OCI-LY7 (cell line): ENCODE results near the gene POF1B. TPM values are rescaled to one million over a fixed set of nuclear protein-coding genes. Genes with fewer than 3 reads are reported as not detected.

Source experiments
- Bru-seq: library from RNA; stranded (reverse); fragments of 400-500 nt; gene quantifications from one replicate; lab custom pipeline; 2021; lab: Mats Ljungman, UMichigan
- BruChase-seq, 2 experiments: library from RNA; stranded (reverse); fragments of 400-500 nt; gene quantifications; one replicate each; lab custom pipeline; 2021; lab: Mats Ljungman, UMichigan
- BruUV-seq: library from RNA; stranded (reverse); fragments of 400-500 nt; replicated peaks from 2 replicates; lab custom pipeline; 2021; lab: Mats Ljungman, UMichigan
- CTCF ChIA-PET: fragments of 300-600 bp; sonication (Branson Sonifier 250); formaldehyde crosslinking; loops from one replicate; lab custom pipeline; 2022; ENCODE audit warnings: antibody characterized with exemption; ENCODE audit not compliant: unreplicated experiment; lab: Charles Lee
- POLR2A ChIA-PET: fragments of 300-600 bp; sonication (Branson Sonifier 250); formaldehyde crosslinking; loops from one replicate; lab custom pipeline; 2022; ENCODE audit warnings: antibody characterized with exemption; lab: Charles Lee
- DNase-seq: peaks from one replicate; pipeline ENCODE4 v3.0.0-alpha.2; 2015; ENCODE audit warnings: low spot score
- H2AFZ ChIP-seq: fragments of 200-600 bp; sonication (generic), shearing (Covaris generic); 2 replicates; pipeline ENCODE4 v1.6.1; 2014; ENCODE audit warnings: mild to moderate bottlenecking, antibody characterized with exemption, low read length, moderate library complexity
- H3K27ac ChIP-seq: fragments of 200-600 bp; sonication (generic); 2 replicates; pipeline ENCODE4 v1.5.1; 2014; ENCODE audit warnings: mixed run types, low read depth, mild to moderate bottlenecking, moderate library complexity, low read length, inconsistent platforms; ENCODE audit not compliant: poor library complexity, severe bottlenecking
- H3K36me3 ChIP-seq: fragments of 200-600 bp; sonication (generic); 2 replicates; pipeline ENCODE4 v1.6.1; 2014; ENCODE audit warnings: mild to moderate bottlenecking, antibody characterized with exemption, low read length, moderate library complexity, mixed read lengths; ENCODE audit not compliant: insufficient read depth
- H3K4me1 ChIP-seq: fragments of 200-600 bp; sonication (generic); 2 replicates; pipeline ENCODE4 v1.5.1; 2014; ENCODE audit warnings: mild to moderate bottlenecking, low read length; ENCODE audit not compliant: insufficient read depth, poor library complexity, severe bottlenecking
- H3K4me2 ChIP-seq: fragments of 200-600 bp; sonication (generic); 2 replicates; pipeline ENCODE4 v1.6.1; 2014; ENCODE audit warnings: mild to moderate bottlenecking, low read length
- H3K4me3 ChIP-seq: fragments of 200-600 bp; sonication (generic); 2 replicates; pipeline ENCODE4 v1.5.1; 2014; ENCODE audit warnings: mild to moderate bottlenecking, low read depth, low read length; ENCODE audit not compliant: poor library complexity, severe bottlenecking
- H3K79me2 ChIP-seq: fragments of 200-600 bp; sonication (generic); 2 replicates; pipeline ENCODE4 v1.6.1; 2016; ENCODE audit warnings: low read depth, mild to moderate bottlenecking, low read length, moderate library complexity, mixed read lengths; ENCODE audit not compliant: insufficient read depth
- H3K9me2 ChIP-seq: fragments of 200-600 bp; sonication (generic); 2 replicates; pipeline ENCODE4 v1.6.1; 2016; ENCODE audit warnings: mild to moderate bottlenecking, low read length, mixed read lengths; ENCODE audit not compliant: insufficient read depth
- H3K9me3 ChIP-seq: fragments of 200-600 bp; sonication (generic); 2 replicates; pipeline ENCODE4 v1.6.1; 2014; ENCODE audit warnings: mild to moderate bottlenecking, mixed run types, low read length, mixed read lengths
- H4K20me1 ChIP-seq: fragments of 200-600 bp; sonication (generic); 2 replicates; pipeline ENCODE4 v1.6.1; 2014; ENCODE audit warnings: mild to moderate bottlenecking, antibody characterized with exemption, low read length, moderate library complexity, mixed read lengths; ENCODE audit not compliant: insufficient read depth
- CTCF ChIP-seq: fragments of 200-600 bp; sonication (generic); conservative IDR thresholded peaks from 2 replicates; pipeline ENCODE4 v1.5.1; 2014; ENCODE audit warnings: mild to moderate bottlenecking, antibody characterized with exemption, low read length, moderate library complexity, mixed read lengths
- EZH2phosphoT487 ChIP-seq: fragments of 200-600 bp; sonication (generic); IDR thresholded peaks from 2 replicates; pipeline ENCODE4 v1.6.1; 2018; ENCODE audit warnings: low read depth, borderline replicate concordance, mild to moderate bottlenecking, mixed run types, antibody characterized with exemption, low read length, moderate library complexity, mixed read lengths
- intact Hi-C: fragments of 100-400 bp; cut with micrococcal nuclease; formaldehyde crosslinking; loops from one replicate; pipeline ENCODE4 v1.10.0; 2022; ENCODE audit not compliant: unreplicated experiment
- long read RNA-seq: library from polyadenylated mRNA; stranded (forward); transcript quantifications from one replicate; pipeline ENCODE4 v2.0.0, GENCODE V29; 2022
- total RNA-seq, 2 experiments: library from RNA; depleted of rRNA in 1 of 2; stranded (reverse); fragments of >200 nt in 1 of 2; shearing (Covaris generic) in 1 of 2; gene quantifications; 2 replicates each; pipeline ENCODE4 v1.2.3, GENCODE V29; 2014 to 2022

Gene POF1B
- total RNA-seq (2014; rRNA removed; shearing (Covaris generic)) (not detected in 2 replicates), total RNA-seq (2022) (6.2 and 6.3 TPM in 2 replicates), Bru-seq, nascent RNA (percentile 45 among the genes with signal in this experiment), BruChase-seq, experiment 1, labeled RNA remaining after a 6-hour chase (percentile 36 among the genes with signal in this experiment), BruChase-seq, experiment 2, labeled RNA remaining after a 2-hour chase (percentile 39 among the genes with signal in this experiment)
- long read RNA-seq, partial matches to known transcripts, result 3 of 8 reads
- long read RNA-seq, other reads (novel, unspliced or antisense), result 2 of 8 reads

- Histone ChIP-seq H4K20me1 (no peaks in the 10 kb centered on the region), H3K9me2 (no peaks in the 10 kb centered on the region), H3K79me2 (no peaks in the 10 kb centered on the region), H3K36me3 (no peaks in the 10 kb centered on the region), H3K4me2 (peak within 1 kb of the TSS; percentile 26; the same call in 1 of the 2 replicates), H3K9me3 (no peaks in the 10 kb centered on the region), H3K4me3 (no peak within 1 kb of the TSS), H3K27ac (no peak within 1 kb of the TSS), H2AFZ (no peak within 1 kb of the TSS), H3K4me1 (no peaks in the 10 kb centered on the region)
- no TSS peak for BruUV-seq
- ChIA-PET CTCF (no interaction called here), POLR2A (interaction anchor here (1.1 to 1.7 kb wide), 4 partner anchors 10 to 140 kb away, joined by 3 to 7 read pairs (median 4); no protein-coding TSS in a partner anchor)
- TF ChIP-seq CTCF, result no peak
- intact Hi-C loops, result loop anchor here (2.0 kb wide), 1 partner anchor 135 kb away; no protein-coding TSS in a partner anchor
- no peak for DNase-seq
These were observed at the start of gene POF1B for GRCh38 chrX:85379174-85379907. Gene POF1B, minus strand, starts transcription at chrX:85379665. Its CDS starts 211 bp downstream, at chrX:85379454.

- Histone ChIP-seq H4K20me1 (no peaks in the 10 kb centered on the region), H3K36me3 (no peaks in the 10 kb centered on the region), H3K4me2 (no peak overlapping the region), H3K9me3 (no peaks in the 10 kb centered on the region), H3K4me1 (no peaks in the 10 kb centered on the region), H3K79me2 (no peaks in the 10 kb centered on the region), H3K4me3 (no peak overlapping the region), H2AFZ (no peak overlapping the region), H3K9me2 (no peaks in the 10 kb centered on the region), H3K27ac (no peak overlapping the region)
- POLR2A ChIA-PET, result interaction anchor here (0.7 to 1.5 kb wide), 3 partner anchors 66 to 180 kb away, joined by 3 read pairs; no protein-coding TSS in a partner anchor
- DNase-seq, result no peak
- CTCF ChIA-PET, result no interaction called here
- TF ChIP-seq EZH2phosphoT487, result no peak
- no peak for TF ChIP-seq CTCF
- intact Hi-C loops, result no loop called here
- BruUV-seq, result no TSS peak
These were observed 49.6 kb upstream of the POF1B start for GRCh38 chrX:85429066-85429465.
